Measurements from ENCODE around the gene CHAC1. TPM values are rescaled to one million over a fixed set of nuclear protein-coding genes. Genes with fewer than 3 reads are reported as not detected.

CHAC1 gene
- total RNA-seq, 4 donors from 2014 or later, result 0.66 to 1.6 (median 1.2) TPM; not detected in 1

DNA sequence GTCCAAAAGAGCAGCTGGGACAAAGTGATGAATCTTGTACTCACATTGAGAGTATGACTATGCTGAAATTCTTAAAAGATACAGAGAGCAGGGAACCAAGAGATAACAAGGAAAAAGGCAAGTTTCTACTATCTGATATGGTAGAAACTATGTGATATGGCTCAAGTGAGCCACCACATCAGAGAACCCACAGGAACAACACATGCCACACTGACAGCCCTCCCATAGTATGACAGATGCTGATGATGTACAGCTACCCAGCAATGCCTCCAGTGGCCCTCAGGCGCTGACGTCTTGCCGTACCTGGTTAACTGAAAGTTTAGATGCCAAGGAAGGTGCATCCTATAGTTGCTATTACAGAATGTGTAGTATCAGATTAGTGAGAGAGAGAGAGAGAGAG lies 42.4 kb downstream of the CHAC1 start:
- TF ChIP-seq, protein P1, sequence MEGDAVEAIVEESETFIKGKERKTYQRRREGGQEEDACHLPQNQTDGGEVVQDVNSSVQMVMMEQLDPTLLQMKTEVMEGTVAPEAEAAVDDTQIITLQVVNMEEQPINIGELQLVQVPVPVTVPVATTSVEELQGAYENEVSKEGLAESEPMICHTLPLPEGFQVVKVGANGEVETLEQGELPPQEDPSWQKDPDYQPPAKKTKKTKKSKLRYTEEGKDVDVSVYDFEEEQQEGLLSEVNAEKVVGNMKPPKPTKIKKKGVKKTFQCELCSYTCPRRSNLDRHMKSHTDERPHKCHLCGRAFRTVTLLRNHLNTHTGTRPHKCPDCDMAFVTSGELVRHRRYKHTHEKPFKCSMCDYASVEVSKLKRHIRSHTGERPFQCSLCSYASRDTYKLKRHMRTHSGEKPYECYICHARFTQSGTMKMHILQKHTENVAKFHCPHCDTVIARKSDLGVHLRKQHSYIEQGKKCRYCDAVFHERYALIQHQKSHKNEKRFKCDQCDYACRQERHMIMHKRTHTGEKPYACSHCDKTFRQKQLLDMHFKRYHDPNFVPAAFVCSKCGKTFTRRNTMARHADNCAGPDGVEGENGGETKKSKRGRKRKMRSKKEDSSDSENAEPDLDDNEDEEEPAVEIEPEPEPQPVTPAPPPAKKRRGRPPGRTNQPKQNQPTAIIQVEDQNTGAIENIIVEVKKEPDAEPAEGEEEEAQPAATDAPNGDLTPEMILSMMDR (IDR thresholded peaks at IDR 0.05; ENCODE audit: low read depth), result no peak

DNA sequence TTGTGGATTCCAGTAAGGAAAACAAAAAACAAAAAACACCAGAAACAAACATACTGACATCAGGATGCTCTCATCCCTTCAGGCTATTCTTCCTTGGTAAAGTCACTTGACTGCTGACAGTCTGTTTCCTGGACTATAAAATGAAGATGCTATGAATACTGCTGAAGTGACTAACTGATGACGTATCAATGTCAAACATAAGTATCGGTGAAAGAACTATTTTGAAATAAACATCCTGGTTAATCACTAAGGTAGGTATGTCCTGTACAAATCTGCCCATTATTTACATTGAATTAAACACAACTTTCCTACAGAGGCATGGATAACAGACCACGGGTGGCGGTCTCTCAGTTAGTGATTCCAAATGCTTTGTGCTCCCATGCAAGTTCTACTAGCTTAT lies 45.9 kb downstream of the CHAC1 start:
- TF ChIP-seq, protein P1 (IDR thresholded peaks at IDR 0.05; ENCODE audit: low read depth), result no peak

DNA sequence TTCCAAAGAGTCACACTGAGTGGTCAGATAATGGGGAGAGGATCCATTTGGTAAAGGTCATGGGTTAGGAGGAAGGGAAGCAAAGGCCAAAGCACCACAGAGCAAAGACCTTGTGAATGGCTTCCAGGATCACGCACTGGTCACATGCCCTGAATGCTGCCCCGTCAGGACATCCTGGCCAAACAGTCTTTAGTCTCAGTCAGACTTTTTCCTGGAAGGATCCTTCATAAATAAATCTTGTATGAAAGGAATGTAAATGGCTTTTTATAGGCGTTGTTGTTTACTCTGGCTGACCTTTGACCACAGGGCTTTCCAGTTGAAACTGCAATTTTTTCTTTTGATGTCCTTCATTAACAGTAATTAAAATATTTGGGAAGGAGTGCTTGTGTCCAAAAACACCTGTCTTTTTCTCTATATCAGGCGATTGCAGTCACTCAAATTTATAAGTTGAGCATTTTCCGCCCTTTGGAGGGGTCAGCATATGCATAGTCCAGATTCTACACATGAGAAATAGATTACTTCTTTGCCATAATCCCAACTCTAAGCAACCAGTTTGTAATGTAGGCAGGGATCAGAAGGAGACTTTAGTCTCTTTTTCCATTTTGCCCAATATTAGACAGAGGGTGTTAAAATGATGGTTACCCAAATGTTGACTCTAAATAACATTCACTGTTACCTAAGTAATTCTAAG lies 48.4 kb downstream of the CHAC1 start:
- TF ChIP-seq, protein P1 (IDR thresholded peaks at IDR 0.05; ENCODE audit: low read depth), result no peak

DNA sequence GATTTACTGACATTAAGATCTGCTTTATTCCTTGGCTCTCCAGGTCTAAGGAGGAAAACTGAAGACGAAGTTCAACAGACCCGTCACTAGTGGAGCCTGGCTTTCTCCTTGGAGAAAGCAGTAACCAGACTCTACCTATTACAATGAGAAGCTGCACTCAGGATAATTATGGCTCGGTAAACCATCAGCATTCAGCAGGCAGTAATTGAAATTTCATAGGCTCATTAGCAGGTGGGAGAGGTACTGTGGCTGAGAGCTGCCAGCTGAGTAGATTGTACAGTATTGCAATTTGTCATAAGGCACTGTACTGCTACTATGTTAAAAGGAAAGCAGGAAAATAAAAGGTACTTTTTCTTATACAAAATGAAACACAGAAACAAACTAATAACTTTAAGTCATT lies 51.2 kb downstream of the CHAC1 start:
- TF ChIP-seq, protein P1 (IDR thresholded peaks at IDR 0.05; ENCODE audit: low read depth), result no peak

Small RNA genes within 50 kb of the gene (small RNA-seq; reads per million reads assigned to genes)
- gene ISCA1P4, result not detected

Other genes with a start within 250 kb of the CHAC1 start
- gene RMDN3, start 198.2 kb upstream of the CHAC1 start, total RNA-seq, result 10 to 100 TPM; 26.3 to 71.4 (median 35.6) TPM
- gene GCHFR, start 189.4 kb upstream of the CHAC1 start, total RNA-seq, result 100 to 1,000 TPM in 3 of 4 donors, 10 to 100 TPM in 1; 60.0 to 135 (median 117) TPM
- gene C15orf62, start 183.5 kb upstream of the CHAC1 start, total RNA-seq, result under 1 TPM in 2 of 4 donors, not detected in 2; 0.66 to 0.85 TPM
- gene ZFYVE19, start 146.4 kb upstream of the CHAC1 start, total RNA-seq, result 10 to 100 TPM; 16.1 to 25.5 (median 19.3) TPM
- 10 to 100 TPM; 12.1 to 33.9 (median 18.3) TPM for gene DNAJC17, start 146.0 kb upstream of the CHAC1 start, total RNA-seq
- not detected for gene PPP1R14D, start 124.8 kb upstream of the CHAC1 start, total RNA-seq
- 10 to 100 TPM in 1 of 4 donors, 1 to 10 TPM in 2, not detected in 1; 2.3 to 13.1 (median 4.0) TPM for gene SPINT1, start 109.4 kb upstream of the CHAC1 start, total RNA-seq
- gene RHOV, start 79.2 kb upstream of the CHAC1 start, total RNA-seq, result not detected
- gene VPS18, start 59.0 kb upstream of the CHAC1 start, total RNA-seq, result 10 to 100 TPM; 10.9 to 20.9 (median 19.6) TPM
- 10 to 100 TPM in 2 of 4 donors, 1 to 10 TPM in 2; 2.9 to 36.2 (median 9.8) TPM for gene DLL4, start 24.1 kb upstream of the CHAC1 start, total RNA-seq
- gene INO80, start 162.8 kb downstream of the CHAC1 start, total RNA-seq, result 10 to 100 TPM; 20.9 to 28.4 (median 25.1) TPM

Data from subcutaneous adipose tissue (tissue), 4 donors.